ENCODE results near the gene SLCO2B1.

Gene SLCO2B1

GRCh38 chr11:75246671-75247350, 95.9 kb downstream of the SLCO2B1 start:
- no peak for DNase-seq (ENCODE audit: low read depth in 2 of 2)

GRCh38 chr11:75248924-75249256, 98.0 kb downstream of the SLCO2B1 start:
- no peak for DNase-seq (ENCODE audit: low read depth in 2 of 2)

- DNase-seq (ENCODE audit: low read depth in 2 of 2), result no peak
Observed at GRCh38 chr11:75249704-75250103, 98.8 kb downstream of the SLCO2B1 start.

GRCh38 chr11:75254326-75254725, 103.4 kb downstream of the SLCO2B1 start:
- DNase-seq (ENCODE audit: low read depth in 2 of 2), result no peak

Measured in stimulated activated CD4-positive, alpha-beta T cell treated with anti-CD3 and anti-CD28 coated beads, Interleukin-12 subunit alpha, Interleukin-12 subunit beta, amount 100 ng/mL, for 24 hours (primary cell).